B cell (primary cell): ENCODE data around the gene GFPT2. TPM values are rescaled to one million over a fixed set of nuclear protein-coding genes. Genes with fewer than 3 reads are reported as not detected.

ENCODE experiments used
- ATAC-seq: fragments of 200-7000 bp; cut with Tn5 transposase; one replicate; pipeline ENCODE4 v1.10.0; 2021; ENCODE audit warnings: low read depth, mild to moderate bottlenecking, moderate number of reproducible peaks, moderate library complexity
- CTCF ChIA-PET: fragments of 350-600 bp; sonication (Branson Sonifier 250); formaldehyde crosslinking; loops from one replicate; lab custom pipeline; 2021; ENCODE audit warnings: antibody characterized with exemption, inconsistent platforms; lab: Charles Lee
- POLR2A ChIA-PET: fragments of 350-600 bp; sonication (Branson Sonifier 250); formaldehyde crosslinking; loops from one replicate; lab custom pipeline; 2021; ENCODE audit warnings: antibody characterized with exemption; lab: Charles Lee
- DNase-seq: peaks from one replicate; pipeline ENCODE4 v3.0.0; 2013
- H2AFZ ChIP-seq: 2 replicates; pipeline ENCODE4 v1.6.1; 2012; ENCODE audit warnings: mild to moderate bottlenecking, low read depth, low read length; ENCODE audit not compliant: insufficient read depth, poor library complexity, severe bottlenecking
- H3K27ac ChIP-seq, 2 donors: 1 replicate in 1 of 2; 2 replicates in 1 of 2; pipeline ENCODE4 v1.5.1; 2012 to 2013; ENCODE audit warnings: low read length in 2 of 2, mild to moderate bottlenecking in 2 of 2, moderate library complexity in 1 of 2
- H3K27me3 ChIP-seq, 4 experiments: fragments of 200-600 bp in 1 of 4; sonication (generic) in 1 of 4; replicated peaks in 1 of 4; 1 replicate in 2 of 4; 2 replicates in 2 of 4; pipeline versions ENCODE4 v1.6.1 to v1.7.0; 2013 to 2016; ENCODE audit warnings: low read length in 3 of 4, mild to moderate bottlenecking in 2 of 4, mixed read lengths in 1 of 4, moderate library complexity in 1 of 4; ENCODE audit not compliant: insufficient read depth in 4 of 4, control insufficient read depth in 3 of 4; ENCODE audit errors: control extremely low read depth in 1 of 4
- H3K36me3 ChIP-seq, 2 experiments: replicated peaks in 1 of 2; 1 replicate in 1 of 2; 2 replicates in 1 of 2; pipeline versions ENCODE4 v1.6.1 to v1.7.1; 2013; ENCODE audit warnings: low read length in 1 of 2; ENCODE audit not compliant: insufficient read depth in 2 of 2, control insufficient read depth in 1 of 2; ENCODE audit errors: control extremely low read depth in 1 of 2, extremely low read depth in 1 of 2
- H3K4me1 ChIP-seq, 2 donors: fragments of 200-600 bp in 1 of 2; sonication (generic) in 1 of 2; 1 replicate in 1 of 2; 2 replicates in 1 of 2; pipeline versions ENCODE4 v1.5.1 to v1.6.1; 2013 to 2017; ENCODE audit warnings: low read length in 2 of 2; ENCODE audit not compliant: control insufficient read depth in 2 of 2, insufficient read depth in 2 of 2
- H3K4me2 ChIP-seq: replicated peaks from 2 replicates; pipeline ENCODE3; 2012; ENCODE audit warnings: mild to moderate bottlenecking, low read depth, low read length; ENCODE audit not compliant: poor library complexity, severe bottlenecking
- H3K4me3 ChIP-seq, 5 experiments: fragments of 200-600 bp in 1 of 5; sonication (generic) in 1 of 5; 1 replicate in 3 of 5; 2 replicates in 2 of 5; pipeline versions ENCODE4 v1.5.1 to v1.7.0; 2011 to 2016; ENCODE audit warnings: low read length in 4 of 5, mild to moderate bottlenecking in 4 of 5, low read depth in 2 of 5, control low read depth in 1 of 5, moderate library complexity in 1 of 5; ENCODE audit not compliant: insufficient read depth in 1 of 5; ENCODE audit errors: control extremely low read depth in 1 of 5, extremely low read depth in 1 of 5
- H3K79me2 ChIP-seq: fragments of 200-600 bp; sonication (generic); one replicate; pipeline ENCODE4 v1.6.0; 2016; ENCODE audit warnings: low read length; ENCODE audit not compliant: control insufficient read depth, insufficient read depth
- H3K9ac ChIP-seq: fragments of 200-600 bp; sonication (generic); 2 replicates; pipeline ENCODE4 v1.6.1; 2017; ENCODE audit warnings: mild to moderate bottlenecking, low read length, moderate library complexity
- H3K9me3 ChIP-seq, 3 donors: one replicate each; pipeline versions ENCODE4 v1.6.1 to v1.7.1; 2013; ENCODE audit warnings: low read length in 2 of 3; ENCODE audit not compliant: control insufficient read depth in 2 of 3, insufficient read depth in 1 of 3; ENCODE audit errors: control extremely low read depth in 1 of 3
- H4K20me1 ChIP-seq: 2 replicates; pipeline ENCODE4 v1.6.0; 2012; ENCODE audit warnings: mild to moderate bottlenecking, low read length; ENCODE audit not compliant: insufficient read depth, control insufficient read depth, poor library complexity, severe bottlenecking
- H3K27ac Mint-ChIP-seq: one replicate; pipeline ENCODE4 v1.8.0; 2021; ENCODE audit warnings: mixed read lengths
- H3K27me3 Mint-ChIP-seq: one replicate; pipeline ENCODE4 v1.8.0; 2021; ENCODE audit warnings: mixed read lengths
- H3K4me1 Mint-ChIP-seq: one replicate; pipeline ENCODE4 v1.8.0; 2021; ENCODE audit warnings: mixed read lengths
- H3K4me3 Mint-ChIP-seq: one replicate; pipeline ENCODE4 v1.8.0; 2021; ENCODE audit warnings: mixed read lengths
- H3K9me3 Mint-ChIP-seq: one replicate; pipeline ENCODE4 v1.8.0; 2022; ENCODE audit warnings: mixed read lengths; ENCODE audit not compliant: insufficient read depth
- EZH2 ChIP-seq: IDR thresholded peaks from 2 replicates; pipeline ENCODE4 v1.6.1; 2012; ENCODE audit warnings: borderline replicate concordance, low read depth, mild to moderate bottlenecking, moderate library complexity, low read length; ENCODE audit not compliant: insufficient read depth, poor library complexity, severe bottlenecking
- WGBS: methylation state at CpG from one replicate; pipeline ENCODE4 v1.1.5; 2013; ENCODE audit warnings: missing lambda C conversion rate; ENCODE audit not compliant: insufficient coverage; 5-methylcytosine and 5-hydroxymethylcytosine counted together
- intact Hi-C: fragments of 100-400 bp; cut with micrococcal nuclease; formaldehyde crosslinking; loops from one replicate; pipeline ENCODE4 v1.10.0; 2022
- polyA plus RNA-seq: library from polyadenylated mRNA; depleted of rRNA; stranded (reverse); fragments of >200 nt; gene quantifications from 2 replicates; pipeline ENCODE4 v1.2.3, GENCODE V29; 2012
- total RNA-seq, 2 donors: library from RNA; stranded (reverse); fragments of 120-200 nt in 1 of 2; gene quantifications; 1 replicate in 1 of 2; 2 replicates in 1 of 2; pipeline versions ENCODE4 v1.2.3 to v1.2.4, GENCODE V29; 2013 to 2022
- TF ChIP-seq, protein P1 (sequence below): fragments of 200-600 bp; IDR thresholded peaks from one replicate; pipeline ENCODE4 v1.8.0; 2022; ENCODE audit warnings: antibody characterized with exemption, mild to moderate bottlenecking

Gene GFPT2
- total and polyA plus RNA-seq, 2 donors (not counting 1 experiment from before 2014, with no cell fraction given), result 0.03 to 2.8 TPM

DNA sequence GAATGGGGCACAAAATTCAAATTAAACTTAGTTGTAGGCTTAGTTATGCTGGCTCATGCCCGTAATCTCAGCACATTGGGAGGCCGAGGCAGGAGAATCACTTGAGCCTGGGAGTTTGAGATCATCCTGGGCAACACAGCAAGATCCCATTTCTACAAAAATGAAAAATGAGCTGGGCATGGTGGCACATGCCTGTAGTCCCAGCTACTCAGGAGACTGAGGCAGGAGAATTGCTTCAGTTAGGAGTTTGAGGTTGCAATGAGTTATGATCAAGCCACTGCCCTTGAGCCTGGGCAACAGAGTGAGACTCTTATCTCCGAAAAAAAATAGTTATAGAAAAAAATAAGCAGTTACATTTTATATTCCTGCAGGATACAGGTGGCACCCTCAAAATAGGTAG, 20.7 kb upstream of the GFPT2 start:
- no peak overlapping the region for H2AFZ ChIP-seq
- ChIA-PET CTCF (no interaction called here), POLR2A (no interaction called here)
- ATAC-seq, result no peak
- no peaks in the 10 kb centered on the region for H3K27me3 Mint-ChIP-seq
- H3K36me3 ChIP-seq, result no peaks in the 10 kb centered on the region
- H3K27ac Mint-ChIP-seq, result no peak overlapping the region
- 100% methylated on average over 2 of the region's 3 CpGs for WGBS
- H3K4me3 Mint-ChIP-seq, result no peak overlapping the region
- H3K9me3 ChIP-seq, result peaks cover 0 to 7% (median 0%) of the 10 kb centered on the region in 3 donors
- no peak for DNase-seq
- H3K9ac ChIP-seq, result no peak overlapping the region
- H3K4me2 ChIP-seq, result no peak overlapping the region
- no peak overlapping the region for H3K27ac ChIP-seq
- no peaks in the 10 kb centered on the region for H3K4me1 Mint-ChIP-seq
- H3K4me1 ChIP-seq, result no peaks in the 10 kb centered on the region
- H3K9me3 Mint-ChIP-seq, result no peaks in the 10 kb centered on the region
- intact Hi-C loops, result no loop called here
- peaks cover 0 to 3% (median 0%) of the 10 kb centered on the region in 4 experiments for H3K27me3 ChIP-seq
- H3K79me2 ChIP-seq, result no peaks in the 10 kb centered on the region
- H3K4me3 ChIP-seq, result no peak overlapping the region
- TF ChIP-seq, protein P1, sequence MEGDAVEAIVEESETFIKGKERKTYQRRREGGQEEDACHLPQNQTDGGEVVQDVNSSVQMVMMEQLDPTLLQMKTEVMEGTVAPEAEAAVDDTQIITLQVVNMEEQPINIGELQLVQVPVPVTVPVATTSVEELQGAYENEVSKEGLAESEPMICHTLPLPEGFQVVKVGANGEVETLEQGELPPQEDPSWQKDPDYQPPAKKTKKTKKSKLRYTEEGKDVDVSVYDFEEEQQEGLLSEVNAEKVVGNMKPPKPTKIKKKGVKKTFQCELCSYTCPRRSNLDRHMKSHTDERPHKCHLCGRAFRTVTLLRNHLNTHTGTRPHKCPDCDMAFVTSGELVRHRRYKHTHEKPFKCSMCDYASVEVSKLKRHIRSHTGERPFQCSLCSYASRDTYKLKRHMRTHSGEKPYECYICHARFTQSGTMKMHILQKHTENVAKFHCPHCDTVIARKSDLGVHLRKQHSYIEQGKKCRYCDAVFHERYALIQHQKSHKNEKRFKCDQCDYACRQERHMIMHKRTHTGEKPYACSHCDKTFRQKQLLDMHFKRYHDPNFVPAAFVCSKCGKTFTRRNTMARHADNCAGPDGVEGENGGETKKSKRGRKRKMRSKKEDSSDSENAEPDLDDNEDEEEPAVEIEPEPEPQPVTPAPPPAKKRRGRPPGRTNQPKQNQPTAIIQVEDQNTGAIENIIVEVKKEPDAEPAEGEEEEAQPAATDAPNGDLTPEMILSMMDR, result no peak
- TF ChIP-seq EZH2, result no peak
- no peaks in the 10 kb centered on the region for H4K20me1 ChIP-seq

DNA sequence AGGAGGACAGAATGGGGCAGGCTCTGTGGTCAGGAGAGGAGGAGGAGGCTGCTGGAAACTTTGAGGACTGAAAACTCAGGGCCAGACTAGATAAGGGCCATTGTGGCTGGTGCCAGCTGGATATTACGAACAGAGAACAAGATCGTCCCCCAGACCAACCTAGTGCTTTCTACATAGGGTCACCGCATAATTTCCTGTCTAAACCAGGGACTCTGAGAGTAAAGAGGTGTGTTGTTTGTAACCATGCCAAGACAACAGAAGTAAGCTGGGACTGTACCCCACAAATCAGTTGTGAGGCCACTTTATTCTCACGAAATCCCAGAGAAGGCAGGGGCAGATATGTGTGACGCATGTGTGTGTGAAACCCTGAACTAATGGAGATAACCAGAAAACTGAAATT, 20.3 kb upstream of the GFPT2 start:
- CTCF ChIA-PET, result no interaction called here
- TF ChIP-seq, protein P1, result no peak
- no peak for TF ChIP-seq EZH2
- no peaks in the 10 kb centered on the region for H3K4me1 Mint-ChIP-seq

More for the DNA sequence above, 20.3 kb upstream of the GFPT2 start:
- Histone ChIP-seq H3K4me3 (no peak overlapping the region), H2AFZ (no peak overlapping the region), H3K36me3 (no peaks in the 10 kb centered on the region), H3K9ac (no peak overlapping the region), H3K4me1 (no peaks in the 10 kb centered on the region), H3K4me2 (no peak overlapping the region), H3K27ac (no peak overlapping the region), H3K9me3 (peaks cover 0 to 7% (median 0%) of the 10 kb centered on the region in 3 donors), H3K27me3 (peaks cover 0 to 3% (median 0%) of the 10 kb centered on the region in 4 experiments), H4K20me1 (no peaks in the 10 kb centered on the region), H3K79me2 (no peaks in the 10 kb centered on the region)
- intact Hi-C loops, result no loop called here
- ATAC-seq (no peak), DNase-seq (no peak)
- WGBS, result 100% methylated on average over 2 of the region's 5 CpGs
- POLR2A ChIA-PET, result no interaction called here
- H3K9me3 Mint-ChIP-seq, result no peaks in the 10 kb centered on the region
- H3K4me3 Mint-ChIP-seq, result no peak overlapping the region
- no peaks in the 10 kb centered on the region for H3K27me3 Mint-ChIP-seq
- H3K27ac Mint-ChIP-seq, result no peak overlapping the region
